H9 (cell line): ENCODE data around the gene DSCAM. TPM values are rescaled to one million over a fixed set of nuclear protein-coding genes. Genes with fewer than 3 reads are reported as not detected.

Experiments used
- DNase-seq: peaks from one replicate; pipeline ENCODE4 v3.0.0-alpha.2; 2017
- H2AFZ ChIP-seq: one replicate; pipeline ENCODE4 v1.6.1; 2013; ENCODE audit warnings: mild to moderate bottlenecking, low read length, control low read depth, moderate library complexity
- H2AK5ac ChIP-seq: 2 replicates; pipeline ENCODE4 v1.6.1; 2013; ENCODE audit warnings: low read length, control low read depth, mixed read lengths; ENCODE audit not compliant: insufficient read length
- H2BK120ac ChIP-seq: one replicate; pipeline ENCODE4 v1.6.1; 2013; ENCODE audit warnings: low read depth, mild to moderate bottlenecking, low read length, control low read depth, inconsistent platforms; ENCODE audit not compliant: poor library complexity, severe bottlenecking
- H2BK12ac ChIP-seq: 2 replicates; pipeline ENCODE4 v1.6.1; 2013; ENCODE audit warnings: low read length, control low read depth, mixed read lengths, low read depth; ENCODE audit not compliant: insufficient read length
- H2BK15ac ChIP-seq: 2 replicates; pipeline ENCODE4 v1.6.1; 2013; ENCODE audit warnings: low read depth, low read length, control low read depth
- H2BK20ac ChIP-seq: one replicate; pipeline ENCODE4 v1.6.1; 2013; ENCODE audit warnings: low read depth, mild to moderate bottlenecking, low read length, control low read depth, inconsistent platforms; ENCODE audit not compliant: poor library complexity, severe bottlenecking
- H2BK5ac ChIP-seq: 2 replicates; pipeline ENCODE4 v1.6.1; 2013; ENCODE audit warnings: low read length, control low read depth, mixed read lengths; ENCODE audit not compliant: insufficient read length
- H3K14ac ChIP-seq: 2 replicates; pipeline ENCODE4 v1.6.1; 2013; ENCODE audit warnings: low read length, control low read depth; ENCODE audit not compliant: insufficient read depth
- H3K18ac ChIP-seq: 2 replicates; pipeline ENCODE4 v1.6.1; 2013; ENCODE audit warnings: low read depth, mild to moderate bottlenecking, mixed read lengths, low read length, control low read depth; ENCODE audit not compliant: insufficient read length
- H3K23ac ChIP-seq: 2 replicates; pipeline ENCODE4 v1.6.1; 2013; ENCODE audit warnings: low read length, control low read depth, mixed read lengths, low read depth; ENCODE audit not compliant: insufficient read length
- H3K23me2 ChIP-seq: 2 replicates; pipeline ENCODE4 v1.6.1; 2013; ENCODE audit warnings: low read depth, mild to moderate bottlenecking, mixed read lengths, low read length, control low read depth; ENCODE audit not compliant: insufficient read length, poor library complexity, severe bottlenecking
- H3K27ac ChIP-seq: 2 replicates; pipeline ENCODE4 v1.5.1; 2013; ENCODE audit warnings: low read length, control low read depth, mixed read lengths, low read depth; ENCODE audit not compliant: insufficient read length
- H3K27me3 ChIP-seq: 2 replicates; pipeline ENCODE4 v1.6.1; 2013; ENCODE audit warnings: low read length, control low read depth, inconsistent platforms; ENCODE audit not compliant: insufficient read depth
- H3K4ac ChIP-seq: 2 replicates; pipeline ENCODE4 v1.6.1; 2013; ENCODE audit warnings: low read depth, mild to moderate bottlenecking, control low read depth, inconsistent platforms, low read length, moderate library complexity
- H3K4me1 ChIP-seq: 2 replicates; pipeline ENCODE4 v1.6.1; 2013; ENCODE audit warnings: low read length, control low read depth, inconsistent platforms; ENCODE audit not compliant: insufficient read depth
- H3K4me2 ChIP-seq: 2 replicates; pipeline ENCODE4 v1.6.1; 2013; ENCODE audit warnings: low read length, control low read depth, mixed read lengths; ENCODE audit not compliant: insufficient read length, insufficient read depth
- H3K56ac ChIP-seq: 2 replicates; pipeline ENCODE4 v1.6.1; 2013; ENCODE audit warnings: low read depth, mild to moderate bottlenecking, mixed read lengths, low read length, control low read depth; ENCODE audit not compliant: insufficient read length
- H3K79me1 ChIP-seq: 2 replicates; pipeline ENCODE4 v1.6.1; 2013; ENCODE audit warnings: low read depth, mild to moderate bottlenecking, moderate library complexity, low read length, control low read depth, inconsistent platforms; ENCODE audit not compliant: insufficient read depth, poor library complexity, severe bottlenecking
- H3K79me2 ChIP-seq: 2 replicates; pipeline ENCODE4 v1.6.1; 2013; ENCODE audit warnings: low read length, control low read depth, inconsistent platforms; ENCODE audit not compliant: insufficient read depth
- H3K9ac ChIP-seq: 2 replicates; pipeline ENCODE4 v1.6.1; 2013; ENCODE audit warnings: low read length, control low read depth, mixed read lengths; ENCODE audit not compliant: insufficient read length; ENCODE audit errors: extremely low read depth
- H3K9me3 ChIP-seq: one replicate; pipeline ENCODE4 v1.6.1; 2013; ENCODE audit warnings: low read depth, low read length, inconsistent platforms; ENCODE audit not compliant: control insufficient read depth
- H3T11ph ChIP-seq: one replicate; pipeline ENCODE4 v1.6.1; 2013; ENCODE audit warnings: mild to moderate bottlenecking, low read length, control low read depth, inconsistent platforms
- H4K20me1 ChIP-seq: one replicate; pipeline ENCODE4 v1.6.1; 2013; ENCODE audit not compliant: control insufficient read depth, insufficient read length, insufficient read depth
- H4K5ac ChIP-seq: 2 replicates; pipeline ENCODE4 v1.6.1; 2013; ENCODE audit warnings: low read depth, mild to moderate bottlenecking, mixed read lengths, low read length, control low read depth; ENCODE audit not compliant: insufficient read length
- H4K8ac ChIP-seq: replicated peaks from 2 replicates; pipeline ENCODE4 v1.6.1; 2013; ENCODE audit warnings: low read length, control low read depth, mixed read lengths, low read depth; ENCODE audit not compliant: insufficient read length
- H4K91ac ChIP-seq: 2 replicates; pipeline ENCODE4 v1.6.1; 2013; ENCODE audit warnings: low read depth, mild to moderate bottlenecking, moderate library complexity, mixed read lengths, low read length, control low read depth; ENCODE audit not compliant: insufficient read length
- H3K27ac Mint-ChIP-seq, 3 experiments: 2 replicates in 2 of 3; 3 replicates in 1 of 3; pipeline ENCODE4 v1.8.0; 2020 to 2021; ENCODE audit warnings: mixed read lengths in 3 of 3, mild to moderate bottlenecking in 1 of 3, moderate library complexity in 1 of 3
- H3K27me3 Mint-ChIP-seq: 2 replicates; pipeline ENCODE4 v1.8.0; 2021; ENCODE audit warnings: low read depth, mild to moderate bottlenecking, moderate library complexity, mixed read lengths
- H3K36me3 Mint-ChIP-seq, 3 experiments: 2 replicates in 2 of 3; 3 replicates in 1 of 3; pipeline ENCODE4 v1.8.0; 2020 to 2021; ENCODE audit warnings: low read depth in 3 of 3, mixed read lengths in 3 of 3; ENCODE audit not compliant: insufficient read depth in 1 of 3
- H3K4me1 Mint-ChIP-seq, 2 experiments: 2 replicates each; pipeline ENCODE4 v1.8.0; 2020; ENCODE audit warnings: mixed read lengths in 2 of 2
- H3K4me3 Mint-ChIP-seq, 2 experiments: 2 replicates in 1 of 2; 3 replicates in 1 of 2; pipeline ENCODE4 v1.8.0; 2020 to 2021; ENCODE audit warnings: mild to moderate bottlenecking in 2 of 2, mixed read lengths in 2 of 2, moderate library complexity in 1 of 2
- H3K9me3 Mint-ChIP-seq, 2 experiments: 2 replicates in 1 of 2; 3 replicates in 1 of 2; pipeline ENCODE4 v1.8.0; 2020; ENCODE audit warnings: mild to moderate bottlenecking in 2 of 2, mixed read lengths in 2 of 2, moderate library complexity in 1 of 2
- WGBS: extraction: QIAGEN DNeasy Blood & Tissue Kit; methylation state at CpG from one replicate; pipeline ENCODE4 v1.1.7; 2013; ENCODE audit warnings: missing lambda C conversion rate, low lambda C conversion rate, mixed read lengths; ENCODE audit not compliant: insufficient read length; ENCODE audit errors: extremely low coverage; 5-methylcytosine and 5-hydroxymethylcytosine counted together
- total RNA-seq: library from RNA; stranded (reverse); gene quantifications from 2 replicates; pipeline ENCODE4 v1.2.1, GENCODE V29; 2021
- TF ChIP-seq, protein P1 (sequence below): fragments of 200-600 bp; sonication (generic); conservative IDR thresholded peaks from 3 replicates; pipeline ENCODE4 v1.8.0; 2021; ENCODE audit warnings: antibody characterized with exemption, mild to moderate bottlenecking

The DSCAM gene
- total RNA-seq, 1 experiment from 2014 or later = 0.17 TPM

GRCh38 chr21:40447016-40447415, 399.9 kb downstream of the DSCAM start:
- TF ChIP-seq, protein P1, sequence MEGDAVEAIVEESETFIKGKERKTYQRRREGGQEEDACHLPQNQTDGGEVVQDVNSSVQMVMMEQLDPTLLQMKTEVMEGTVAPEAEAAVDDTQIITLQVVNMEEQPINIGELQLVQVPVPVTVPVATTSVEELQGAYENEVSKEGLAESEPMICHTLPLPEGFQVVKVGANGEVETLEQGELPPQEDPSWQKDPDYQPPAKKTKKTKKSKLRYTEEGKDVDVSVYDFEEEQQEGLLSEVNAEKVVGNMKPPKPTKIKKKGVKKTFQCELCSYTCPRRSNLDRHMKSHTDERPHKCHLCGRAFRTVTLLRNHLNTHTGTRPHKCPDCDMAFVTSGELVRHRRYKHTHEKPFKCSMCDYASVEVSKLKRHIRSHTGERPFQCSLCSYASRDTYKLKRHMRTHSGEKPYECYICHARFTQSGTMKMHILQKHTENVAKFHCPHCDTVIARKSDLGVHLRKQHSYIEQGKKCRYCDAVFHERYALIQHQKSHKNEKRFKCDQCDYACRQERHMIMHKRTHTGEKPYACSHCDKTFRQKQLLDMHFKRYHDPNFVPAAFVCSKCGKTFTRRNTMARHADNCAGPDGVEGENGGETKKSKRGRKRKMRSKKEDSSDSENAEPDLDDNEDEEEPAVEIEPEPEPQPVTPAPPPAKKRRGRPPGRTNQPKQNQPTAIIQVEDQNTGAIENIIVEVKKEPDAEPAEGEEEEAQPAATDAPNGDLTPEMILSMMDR = no peak
- 0 out of 7 replicates have a peak, but pooled peaks cover 0 to 4% (median 0%) of the 10 kb centered on the region in 3 experiments for H3K36me3 Mint-ChIP-seq
- H2BK15ac ChIP-seq = no peak overlapping the region
- DNase-seq = no peak
- H3K27ac Mint-ChIP-seq = no peak overlapping the region
- H3K14ac ChIP-seq = peak overlapping the region; percentile 32; the same call in 1 of the 2 replicates
- no peak overlapping the region for H3T11ph ChIP-seq
- no peak overlapping the region for H3K27ac ChIP-seq
- peaks cover 0 to 8% of the 10 kb centered on the region in 2 experiments; a peak in 3 of 5 replicates for H3K9me3 Mint-ChIP-seq
- H3K23ac ChIP-seq = no peak overlapping the region
- no peak overlapping the region for H4K5ac ChIP-seq
- H3K27me3 Mint-ChIP-seq = no peaks in the 10 kb centered on the region
- no peak overlapping the region for H2BK5ac ChIP-seq
- no peak overlapping the region for H4K8ac ChIP-seq
- H2BK120ac ChIP-seq = no peak overlapping the region
- no peak overlapping the region for H3K56ac ChIP-seq
- H2AFZ ChIP-seq = no peak overlapping the region
- no peaks in the 10 kb centered on the region for H4K20me1 ChIP-seq
- no peak overlapping the region for H3K9ac ChIP-seq
- no CpG with 5 or more reads among the region's 2 CpGs for WGBS
- H3K27me3 ChIP-seq = no peaks in the 10 kb centered on the region
- H4K91ac ChIP-seq = no peak overlapping the region
- peaks cover 3% of the 10 kb centered on the region; the same call in 1 of the 2 replicates for H3K4me1 ChIP-seq
- no peak overlapping the region for H2BK20ac ChIP-seq
- H2BK12ac ChIP-seq = no peak overlapping the region
- H2AK5ac ChIP-seq = no peak overlapping the region
- no peak overlapping the region for H3K4ac ChIP-seq
- H3K23me2 ChIP-seq = no peaks in the 10 kb centered on the region
- peaks cover 2% of the 10 kb centered on the region in 2 experiments; a peak in 1 of 4 replicates for H3K4me1 Mint-ChIP-seq
- H3K79me2 ChIP-seq = no peaks in the 10 kb centered on the region
- H3K18ac ChIP-seq = no peak overlapping the region
- no peak overlapping the region for H3K4me3 Mint-ChIP-seq
- H3K4me2 ChIP-seq = no peak overlapping the region
- no peaks in the 10 kb centered on the region for H3K9me3 ChIP-seq
- H3K79me1 ChIP-seq = no peaks in the 10 kb centered on the region
